GM18951 (cell line): ENCODE results near the gene CDH23.

Experiments
- POLR2A ChIP-seq: IDR thresholded peaks from 4 replicates; pipeline ENCODE4 v1.6.1; 2011; ENCODE audit warnings: mild to moderate bottlenecking; ENCODE audit not compliant: insufficient read length, insufficient read depth; ENCODE audit errors: extremely low read depth
- in situ Hi-C: fragments of 300-500 bp; cut with MboI; formaldehyde crosslinking; loops from one replicate; pipeline ENCODE4 v1.12.0; 2022; ENCODE audit warnings: low sequenced_read_pairs, mixed read lengths, inconsistent platforms; ENCODE audit not compliant: unreplicated experiment

Gene CDH23

GRCh38 chr10:71390921-71391690 is 5.6 kb upstream of the CDH23 start:
- in situ Hi-C loops: no loop called here
- TF ChIP-seq POLR2A: no peak

DNA sequence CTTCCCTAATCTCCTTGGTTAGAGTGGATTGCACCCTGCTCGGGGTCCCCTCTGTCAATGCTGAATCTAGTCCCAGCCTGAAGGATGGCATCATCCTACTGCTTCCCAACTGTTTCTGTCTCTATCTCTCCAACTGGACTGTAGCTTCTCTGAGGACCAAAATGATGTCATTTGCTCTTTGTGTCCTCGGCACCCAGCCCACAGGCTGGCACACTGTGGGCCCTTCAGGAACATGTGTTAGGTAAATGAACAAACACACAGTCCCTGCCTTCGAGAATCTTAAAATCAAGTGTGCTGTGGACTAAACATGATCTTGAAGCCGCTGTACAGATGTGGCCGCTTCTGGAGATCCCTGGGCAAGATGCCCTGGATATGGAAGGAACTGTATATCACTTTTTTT is 5.0 kb upstream of the CDH23 start:
- in situ Hi-C loops: no loop called here
- TF ChIP-seq POLR2A: no peak

GRCh38 chr10:71392292-71392691 is 4.4 kb upstream of the CDH23 start:
- in situ Hi-C loops: no loop called here
- no peak for TF ChIP-seq POLR2A

DNA sequence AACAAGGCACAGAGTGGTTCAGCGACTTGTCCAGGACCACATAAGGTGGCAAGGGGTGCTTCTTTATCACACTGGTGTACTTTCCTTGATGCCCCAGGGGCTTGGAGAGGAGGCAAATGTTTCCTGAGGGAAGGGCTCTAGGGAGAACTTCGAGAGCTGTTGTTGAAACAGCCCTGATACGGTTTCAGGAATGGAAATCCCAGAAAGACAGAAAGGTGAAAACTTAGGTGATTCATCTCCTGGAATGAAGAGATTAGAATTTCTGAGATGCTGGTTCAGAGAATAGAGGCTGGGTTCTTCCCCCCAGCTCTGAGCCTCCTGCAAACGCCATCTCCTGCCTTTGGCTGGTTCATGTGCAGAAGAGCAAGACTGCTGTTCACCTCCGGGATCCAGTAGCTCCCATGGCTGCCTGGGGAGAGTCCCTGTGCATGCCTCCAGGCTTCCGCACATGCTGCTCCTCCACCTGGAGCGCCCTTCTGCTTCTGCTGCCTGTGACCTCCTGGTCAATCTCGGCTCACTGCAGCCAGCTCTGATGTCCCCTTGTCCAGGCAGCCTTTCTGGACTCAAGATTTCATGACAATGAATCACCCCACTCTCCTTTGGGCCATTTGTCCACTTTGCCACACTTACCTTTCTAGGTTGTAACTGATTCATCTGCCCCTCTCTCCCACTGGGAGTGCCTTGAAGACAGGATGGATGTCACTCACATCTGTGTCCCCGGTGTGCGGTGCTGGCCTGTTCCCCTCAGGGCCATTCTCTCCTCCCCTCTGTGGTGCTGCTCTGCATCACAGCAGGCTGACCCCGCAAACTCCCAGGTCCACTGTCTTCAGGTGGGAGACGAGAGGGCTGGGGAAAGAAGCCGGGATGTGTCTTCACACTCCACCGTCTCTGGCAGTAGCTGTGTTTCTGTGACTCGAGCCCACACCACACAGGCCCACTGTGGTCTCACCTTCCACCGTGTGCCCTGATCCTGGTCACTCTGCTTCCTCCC is 3.6 kb upstream of the CDH23 start:
- TF ChIP-seq POLR2A: no peak
- in situ Hi-C loops: no loop called here

DNA sequence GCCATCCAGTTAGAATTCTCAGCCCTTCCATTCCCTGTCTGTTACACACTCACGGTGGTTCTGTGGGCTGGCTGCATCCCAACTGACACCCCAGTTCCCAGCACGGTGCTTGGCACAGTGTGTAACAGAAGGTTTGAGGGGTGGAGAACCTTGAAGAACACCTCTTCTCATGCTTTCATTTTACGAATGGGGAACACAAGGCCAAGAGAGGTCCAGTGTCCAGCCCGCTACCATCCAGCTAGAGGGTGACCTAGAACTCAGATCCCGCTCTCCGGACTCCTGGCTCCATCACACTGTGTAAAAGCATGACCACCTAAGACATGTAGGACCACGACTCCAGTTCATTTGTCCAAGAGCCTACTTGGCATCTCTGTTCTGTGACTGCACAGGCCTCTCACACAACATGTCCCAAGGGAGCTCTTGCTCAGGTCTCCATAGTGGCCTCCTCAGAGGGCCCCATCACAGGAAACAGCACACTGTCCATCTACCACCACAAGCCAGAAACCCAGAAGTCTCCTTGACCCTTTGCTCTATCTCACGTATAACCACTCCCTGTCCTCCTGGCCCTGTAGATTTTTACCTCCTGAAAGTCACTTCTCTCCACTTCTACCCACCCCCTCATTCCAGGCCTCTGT is 2.8 kb upstream of the CDH23 start:
- in situ Hi-C loops: no loop called here
- no peak for TF ChIP-seq POLR2A

GRCh38 chr10:71394926-71395562 is 1.7 kb upstream of the CDH23 start:
- no peak for TF ChIP-seq POLR2A
- in situ Hi-C loops: no loop called here

- TF ChIP-seq POLR2A: no peak
- in situ Hi-C loops: no loop called here
These were observed 1.1 kb upstream of the CDH23 start for GRCh38 chr10:71395621-71396020.

DNA sequence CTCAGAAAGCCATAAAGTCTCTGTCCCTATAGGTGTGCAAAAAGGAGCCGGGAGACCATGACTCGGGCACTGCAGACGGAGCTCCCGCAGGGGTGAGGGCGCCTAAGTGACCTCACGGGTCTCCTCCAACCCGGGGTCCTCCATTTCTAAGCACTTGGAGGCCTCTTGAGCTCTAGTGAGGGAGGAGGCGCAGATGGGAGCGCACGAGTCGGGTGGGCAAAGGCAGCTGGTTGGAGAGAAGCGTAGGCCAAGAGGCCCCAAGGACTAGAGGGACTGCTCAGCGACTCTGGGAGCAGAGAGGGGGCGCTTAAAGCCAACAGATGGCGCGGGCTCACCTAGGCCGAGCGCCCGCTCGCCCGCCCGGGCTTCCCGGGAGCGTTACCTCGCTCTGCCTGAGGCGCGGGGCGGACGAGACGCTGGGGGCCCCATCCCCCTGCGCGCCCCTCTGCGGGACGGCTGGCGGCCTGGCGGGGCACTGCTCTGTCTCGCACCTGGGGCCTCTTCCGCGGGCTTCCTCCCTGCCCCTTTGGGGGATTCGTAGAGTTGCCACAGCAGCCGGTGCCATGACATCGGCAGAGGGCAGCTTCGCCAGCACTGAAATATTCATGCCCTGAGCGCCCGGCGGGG is 523 bp upstream of the CDH23 start:
- TF ChIP-seq POLR2A: no peak
- in situ Hi-C loops: no loop called here

GRCh38 chr10:71397296-71398212 is 834 bp downstream of the CDH23 start:
- in situ Hi-C loops: no loop called here
- no peak for TF ChIP-seq POLR2A

DNA sequence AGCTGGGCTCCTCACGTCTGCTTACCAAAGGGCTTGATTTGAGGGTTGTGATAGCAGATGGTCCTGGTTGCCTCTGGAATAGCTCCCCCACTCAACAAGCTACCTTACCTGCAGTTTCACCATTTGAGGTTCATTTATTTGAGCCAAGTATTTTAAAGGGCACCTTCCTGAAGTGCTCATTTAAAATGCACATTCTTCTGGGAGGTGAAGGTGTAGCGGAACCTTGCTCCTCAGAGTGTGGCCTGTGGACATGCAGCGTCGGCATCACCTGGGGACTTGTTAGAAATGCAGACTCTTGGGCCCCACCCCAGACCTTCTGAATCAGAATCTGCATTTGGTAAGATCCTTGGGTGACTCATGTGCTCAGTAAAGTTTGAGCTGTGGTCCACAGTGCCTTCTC is 2.3 kb downstream of the CDH23 start:
- in situ Hi-C loops: no loop called here
- no peak for TF ChIP-seq POLR2A

- in situ Hi-C loops: no loop called here
- no peak for TF ChIP-seq POLR2A
These were observed 3.2 kb downstream of the CDH23 start for GRCh38 chr10:71399946-71400345.
